ENCODE data around the gene AMMECR1L. TPM values are rescaled to one million over a fixed set of nuclear protein-coding genes. Genes with fewer than 3 reads are reported as not detected.

AMMECR1L gene
- total RNA-seq, 1 donor from 2014 or later = 24.5 TPM

GRCh38 chr2:127906206-127906926 lies 20.6 kb upstream of the AMMECR1L start:
- no peak for DNase-seq (ENCODE audit: extremely low spot score, unreplicated experiment)
- Mint-ChIP-seq H3K27me3 (ENCODE audit: unreplicated experiment) (peaks cover 11% of the 10 kb centered on the region), H3K27ac (ENCODE audit: unreplicated experiment) (no peak overlapping the region), H3K9me3 (ENCODE audit: unreplicated experiment) (no peaks in the 10 kb centered on the region), H3K4me3 (ENCODE audit: unreplicated experiment) (no peak overlapping the region), H3K4me1 (ENCODE audit: unreplicated experiment) (no peaks in the 10 kb centered on the region), H3K36me3 (ENCODE audit: unreplicated experiment) (no peaks in the 10 kb centered on the region)
- TF ChIP-seq, protein P1, sequence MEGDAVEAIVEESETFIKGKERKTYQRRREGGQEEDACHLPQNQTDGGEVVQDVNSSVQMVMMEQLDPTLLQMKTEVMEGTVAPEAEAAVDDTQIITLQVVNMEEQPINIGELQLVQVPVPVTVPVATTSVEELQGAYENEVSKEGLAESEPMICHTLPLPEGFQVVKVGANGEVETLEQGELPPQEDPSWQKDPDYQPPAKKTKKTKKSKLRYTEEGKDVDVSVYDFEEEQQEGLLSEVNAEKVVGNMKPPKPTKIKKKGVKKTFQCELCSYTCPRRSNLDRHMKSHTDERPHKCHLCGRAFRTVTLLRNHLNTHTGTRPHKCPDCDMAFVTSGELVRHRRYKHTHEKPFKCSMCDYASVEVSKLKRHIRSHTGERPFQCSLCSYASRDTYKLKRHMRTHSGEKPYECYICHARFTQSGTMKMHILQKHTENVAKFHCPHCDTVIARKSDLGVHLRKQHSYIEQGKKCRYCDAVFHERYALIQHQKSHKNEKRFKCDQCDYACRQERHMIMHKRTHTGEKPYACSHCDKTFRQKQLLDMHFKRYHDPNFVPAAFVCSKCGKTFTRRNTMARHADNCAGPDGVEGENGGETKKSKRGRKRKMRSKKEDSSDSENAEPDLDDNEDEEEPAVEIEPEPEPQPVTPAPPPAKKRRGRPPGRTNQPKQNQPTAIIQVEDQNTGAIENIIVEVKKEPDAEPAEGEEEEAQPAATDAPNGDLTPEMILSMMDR (IDR thresholded peaks at IDR 0.05) = no peak

DNA sequence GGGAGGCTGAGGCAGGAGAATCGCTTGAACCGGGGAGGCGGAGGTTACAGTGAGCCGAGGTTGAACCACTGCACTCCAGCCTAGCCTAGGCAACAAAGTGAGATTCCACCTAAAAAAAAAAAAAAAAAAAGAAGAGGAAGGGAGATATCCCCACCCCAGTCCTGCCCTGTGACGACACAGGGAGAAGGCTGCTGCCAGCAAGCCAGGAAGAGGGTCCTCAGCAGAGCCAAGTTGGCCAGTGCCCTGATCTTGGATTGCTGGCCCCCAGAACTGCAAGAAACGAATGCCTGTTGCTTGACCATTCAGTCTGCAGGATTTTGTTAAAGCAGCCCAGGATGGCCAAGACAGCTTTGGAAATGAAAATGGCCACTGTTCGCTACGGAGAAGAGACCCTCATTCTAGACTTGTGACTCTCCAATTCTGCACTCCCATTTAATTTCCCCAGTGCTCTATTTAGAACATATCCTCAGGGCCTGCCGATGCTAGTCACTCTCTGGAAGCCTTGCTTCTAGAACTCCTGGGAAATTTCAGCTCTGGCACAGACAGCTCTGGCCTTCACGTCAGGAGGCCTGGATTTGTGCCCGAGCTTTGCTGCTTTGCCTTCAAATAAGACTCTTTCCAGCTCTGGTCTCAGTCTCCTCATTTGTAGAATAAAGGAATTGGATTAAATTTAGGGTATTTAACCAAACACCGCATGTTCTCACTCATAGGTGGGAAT lies 15.7 kb upstream of the AMMECR1L start:
- TF ChIP-seq, protein P1 (IDR thresholded peaks at IDR 0.05) = no peak
- H3K27me3 Mint-ChIP-seq (ENCODE audit: unreplicated experiment) = peaks cover 6% of the 10 kb centered on the region
- no peaks in the 10 kb centered on the region for H3K4me1 Mint-ChIP-seq (ENCODE audit: unreplicated experiment)
- H3K9me3 Mint-ChIP-seq (ENCODE audit: unreplicated experiment) = no peaks in the 10 kb centered on the region
- no peak for DNase-seq (ENCODE audit: extremely low spot score, unreplicated experiment)
- H3K4me3 Mint-ChIP-seq (ENCODE audit: unreplicated experiment) = no peak overlapping the region
- no peak overlapping the region for H3K27ac Mint-ChIP-seq (ENCODE audit: unreplicated experiment)
- H3K36me3 Mint-ChIP-seq (ENCODE audit: unreplicated experiment) = no peaks in the 10 kb centered on the region

DNA sequence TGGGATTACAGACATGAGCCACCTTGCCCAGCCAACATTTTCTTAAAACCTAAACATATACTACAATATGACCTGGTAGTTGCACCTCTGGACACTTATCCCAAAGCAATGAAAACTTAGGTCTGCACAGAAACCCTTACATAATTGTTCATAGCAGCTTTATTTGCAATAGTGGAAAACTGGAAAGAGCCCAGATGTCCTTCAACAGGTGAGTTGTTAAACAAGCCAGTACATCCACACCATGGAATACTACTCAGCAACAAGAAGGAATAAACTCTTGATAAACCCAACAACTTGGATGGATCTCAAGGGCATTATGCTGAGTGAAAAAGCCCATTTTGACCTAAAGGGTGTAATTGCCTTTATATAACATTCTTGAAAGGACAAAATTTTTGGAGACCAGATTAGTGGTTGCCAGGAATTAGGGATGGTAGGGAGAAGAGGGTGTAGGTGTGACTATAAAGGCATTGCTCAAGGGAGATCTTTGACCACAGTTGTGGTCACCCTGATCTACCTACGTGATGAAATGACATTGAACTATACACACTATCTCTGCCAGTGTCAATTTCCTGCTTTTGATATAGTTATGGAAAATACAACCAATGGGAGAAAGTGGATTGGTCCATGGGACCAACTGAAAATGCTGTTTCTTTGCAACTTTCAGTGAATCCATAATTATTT lies 11.9 kb upstream of the AMMECR1L start:
- H3K27me3 Mint-ChIP-seq (ENCODE audit: unreplicated experiment) = no peaks in the 10 kb centered on the region
- no peak overlapping the region for H3K4me3 Mint-ChIP-seq (ENCODE audit: unreplicated experiment)
- H3K9me3 Mint-ChIP-seq (ENCODE audit: unreplicated experiment) = no peaks in the 10 kb centered on the region
- DNase-seq (ENCODE audit: extremely low spot score, unreplicated experiment) = no peak
- no peaks in the 10 kb centered on the region for H3K36me3 Mint-ChIP-seq (ENCODE audit: unreplicated experiment)
- H3K27ac Mint-ChIP-seq (ENCODE audit: unreplicated experiment) = no peak overlapping the region
- H3K4me1 Mint-ChIP-seq (ENCODE audit: unreplicated experiment) = no peaks in the 10 kb centered on the region
- TF ChIP-seq, protein P1 (IDR thresholded peaks at IDR 0.05) = no peak

DNA sequence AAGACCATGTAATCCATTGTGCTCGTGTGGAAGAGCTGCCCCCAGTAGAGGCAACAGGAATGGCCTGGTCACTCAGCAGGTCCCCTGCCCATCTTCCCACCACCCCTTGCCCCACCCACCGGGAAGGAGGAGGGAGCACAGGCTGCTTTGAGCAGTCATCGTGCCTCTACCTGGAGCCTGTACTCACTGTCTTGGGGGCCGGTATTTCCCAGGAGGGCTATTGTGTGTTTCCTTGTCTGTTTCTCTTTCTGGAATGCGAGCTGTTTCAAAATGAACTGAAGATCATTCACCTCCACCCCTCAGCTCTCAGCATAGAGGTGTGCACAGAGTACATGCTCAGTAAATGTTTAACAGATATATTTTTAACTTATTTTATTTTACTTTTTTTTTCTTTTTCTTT lies 7.7 kb upstream of the AMMECR1L start:
- no peak for DNase-seq (ENCODE audit: extremely low spot score, unreplicated experiment)
- peaks cover 5% of the 10 kb centered on the region for H3K36me3 Mint-ChIP-seq (ENCODE audit: unreplicated experiment)
- H3K27ac Mint-ChIP-seq (ENCODE audit: unreplicated experiment) = no peak overlapping the region
- no peak overlapping the region for H3K4me3 Mint-ChIP-seq (ENCODE audit: unreplicated experiment)
- H3K27me3 Mint-ChIP-seq (ENCODE audit: unreplicated experiment) = no peaks in the 10 kb centered on the region
- no peaks in the 10 kb centered on the region for H3K4me1 Mint-ChIP-seq (ENCODE audit: unreplicated experiment)
- TF ChIP-seq, protein P1 (IDR thresholded peaks at IDR 0.05) = no peak
- no peaks in the 10 kb centered on the region for H3K9me3 Mint-ChIP-seq (ENCODE audit: unreplicated experiment)

DNA sequence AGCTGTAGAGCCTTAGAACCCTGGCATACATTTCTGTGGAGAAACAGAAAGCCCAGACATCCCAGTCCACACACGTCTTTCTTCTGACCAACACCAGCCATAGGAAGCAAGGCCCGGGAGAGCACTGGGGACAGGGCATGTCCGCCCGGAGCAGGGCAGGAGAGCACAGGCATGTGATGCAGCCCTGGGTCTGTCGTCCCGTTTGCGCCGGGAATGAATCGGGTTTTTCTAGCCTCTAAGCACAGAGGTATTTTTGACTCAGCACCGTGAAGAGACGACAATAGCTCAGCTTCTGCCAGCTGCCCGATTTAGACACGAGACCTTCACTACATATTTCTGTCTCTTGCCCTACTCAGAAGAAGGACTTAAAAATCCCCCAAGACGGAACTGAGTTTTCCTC lies 7.3 kb upstream of the AMMECR1L start:
- Mint-ChIP-seq H3K4me1 (ENCODE audit: unreplicated experiment) (peaks cover under 1% of the 10 kb centered on the region), H3K27ac (ENCODE audit: unreplicated experiment) (no peak overlapping the region), H3K4me3 (ENCODE audit: unreplicated experiment) (no peak overlapping the region), H3K36me3 (ENCODE audit: unreplicated experiment) (peaks cover 5% of the 10 kb centered on the region), H3K9me3 (ENCODE audit: unreplicated experiment) (no peaks in the 10 kb centered on the region), H3K27me3 (ENCODE audit: unreplicated experiment) (no peaks in the 10 kb centered on the region)
- DNase-seq (ENCODE audit: extremely low spot score, unreplicated experiment) = no peak
- TF ChIP-seq, protein P1 (IDR thresholded peaks at IDR 0.05) = no peak
